ENCODE measurements around the gene MYO5C.

Gene MYO5C

DNA sequence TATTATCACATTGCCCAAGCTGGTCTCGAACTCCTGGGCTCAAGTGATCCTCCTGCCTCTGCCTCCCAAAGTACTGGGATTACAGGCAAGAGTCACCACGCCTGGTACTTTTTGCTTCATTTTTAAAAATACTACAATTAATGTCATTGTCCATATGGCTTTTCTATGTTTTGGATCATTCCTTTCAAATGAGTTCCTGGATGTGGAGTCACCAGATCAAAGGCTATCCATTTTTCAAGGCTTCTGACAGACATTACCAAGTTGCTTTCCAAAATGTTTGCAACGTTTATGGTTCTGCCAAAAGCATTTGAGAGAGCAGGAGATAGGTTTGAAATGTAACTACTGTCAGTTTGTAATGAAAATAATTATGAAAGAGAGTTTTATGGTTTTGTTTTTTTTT is 148.8 kb downstream of the MYO5C start:
- no peak for DNase-seq (ENCODE audit: low read depth)

DNA sequence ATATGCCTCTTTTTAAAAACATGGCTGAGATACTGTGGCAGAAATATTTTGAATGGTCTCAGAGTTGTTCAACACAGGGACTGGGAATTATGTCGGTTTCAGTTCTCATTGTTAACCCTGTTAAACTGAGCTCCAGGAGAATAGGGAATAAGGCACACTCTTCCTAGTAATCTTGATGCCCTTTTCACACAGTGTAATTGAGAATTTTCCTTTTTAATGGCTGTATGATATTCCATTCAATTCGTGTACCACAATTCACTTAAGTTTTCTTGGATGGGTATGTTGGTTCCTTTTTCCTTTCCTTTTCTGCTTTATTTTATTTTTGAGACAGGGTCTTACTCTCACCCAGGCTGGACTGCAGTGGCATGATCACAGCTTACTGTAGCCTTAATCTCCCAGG is 149.3 kb downstream of the MYO5C start:
- no peak for DNase-seq (ENCODE audit: low read depth)

DNA sequence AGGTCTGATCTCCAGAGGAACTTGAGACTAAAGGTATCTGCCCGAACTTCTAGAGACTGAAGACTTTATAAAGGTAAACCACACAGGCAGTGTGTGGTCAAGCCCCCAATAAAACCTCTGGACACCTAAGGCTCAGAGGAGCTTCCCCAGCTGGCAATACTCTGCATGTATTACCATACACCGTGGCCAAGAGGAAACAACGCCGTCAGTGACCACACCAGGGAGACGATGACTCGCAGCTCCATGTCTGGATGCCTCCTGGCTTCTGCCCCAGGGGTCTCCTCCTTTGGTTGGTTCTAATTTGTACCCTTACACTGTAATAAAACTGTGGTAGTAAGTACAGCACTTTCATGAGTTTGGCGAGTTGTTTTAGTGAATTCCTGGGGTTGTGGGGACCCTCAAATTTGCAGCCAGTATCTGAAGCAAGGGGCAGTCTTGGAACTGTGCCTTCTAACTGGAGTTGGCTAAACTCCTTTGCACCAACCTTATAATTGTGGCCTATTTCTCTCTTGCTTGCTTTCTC is 150.9 kb downstream of the MYO5C start:
- no peak for DNase-seq (ENCODE audit: low read depth)

DNA sequence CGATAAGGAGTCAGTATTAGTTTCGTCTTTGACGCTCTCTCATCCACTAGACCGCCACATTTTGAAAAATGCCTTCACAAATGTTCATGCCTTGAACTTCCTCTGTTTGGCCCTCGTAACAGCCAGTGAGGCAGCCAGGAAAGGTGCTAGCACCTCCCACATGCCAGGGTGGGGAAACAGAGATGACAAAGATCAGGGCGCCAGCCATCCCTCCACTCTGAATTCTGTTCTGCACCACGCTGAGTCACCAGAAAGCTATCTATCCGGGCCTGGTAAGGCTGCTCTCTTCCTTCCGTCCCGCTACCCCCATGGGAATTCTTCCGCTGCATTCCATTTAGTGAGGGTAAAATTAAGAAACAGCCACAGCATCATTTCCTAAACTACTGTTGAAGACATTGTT is 151.7 kb downstream of the MYO5C start:
- DNase-seq (ENCODE audit: low read depth): no peak

Measured in non-pigmented ciliary epithelial cell (primary cell).